GM12878 (cell line): Measurements from ENCODE around the gene NT5C1A. TPM values are rescaled to one million over a fixed set of nuclear protein-coding genes. Genes with fewer than 3 reads are reported as not detected.

ENCODE experiments used
- SP1 ChIP-seq: IDR thresholded peaks from one replicate; pipeline ENCODE4 v1.6.1; 2011; ENCODE audit warnings: low read depth, low read length
- polyA plus RNA-seq, 11 experiments: library from polyadenylated mRNA; depleted of rRNA in 4 of 11; unstranded in 6 of 11; stranded (reverse) in 5 of 11; fragments of >200 nt; fragmentation: Nextera tagmentation in 4 of 11; fragmentation: Illumina TruSeq in 1 of 11; extraction: Ambion mirVana in 4 of 11; extraction: Trizol in 1 of 11; gene quantifications; 1 replicate in 1 of 11; 2 replicates in 10 of 11; pipeline versions ENCODE4 v1.2.1 to v1.2.3, GENCODE V29; 2011 to 2016; ENCODE audit warnings: inconsistent platforms in 2 of 11, missing spikeins in 2 of 11, low read depth in 1 of 11
- total RNA-seq, 4 experiments: library from RNA; depleted of rRNA in 3 of 4; stranded (reverse); fragments of >200 nt in 3 of 4; fragmentation: Illumina TruSeq in 1 of 4; extraction: Trizol in 1 of 4; gene quantifications; 2 replicates each; pipeline versions ENCODE4 v1.2.1 to v1.2.3, GENCODE V29; 2013 to 2021

Gene NT5C1A
- total and polyA plus RNA-seq, 10 of the 15 experiments (the other 5 are each of a cell fraction or from before 2014, with no cell fraction given) = 0.05 to 0.77 (median 0.22) TPM; not detected in 1

DNA sequence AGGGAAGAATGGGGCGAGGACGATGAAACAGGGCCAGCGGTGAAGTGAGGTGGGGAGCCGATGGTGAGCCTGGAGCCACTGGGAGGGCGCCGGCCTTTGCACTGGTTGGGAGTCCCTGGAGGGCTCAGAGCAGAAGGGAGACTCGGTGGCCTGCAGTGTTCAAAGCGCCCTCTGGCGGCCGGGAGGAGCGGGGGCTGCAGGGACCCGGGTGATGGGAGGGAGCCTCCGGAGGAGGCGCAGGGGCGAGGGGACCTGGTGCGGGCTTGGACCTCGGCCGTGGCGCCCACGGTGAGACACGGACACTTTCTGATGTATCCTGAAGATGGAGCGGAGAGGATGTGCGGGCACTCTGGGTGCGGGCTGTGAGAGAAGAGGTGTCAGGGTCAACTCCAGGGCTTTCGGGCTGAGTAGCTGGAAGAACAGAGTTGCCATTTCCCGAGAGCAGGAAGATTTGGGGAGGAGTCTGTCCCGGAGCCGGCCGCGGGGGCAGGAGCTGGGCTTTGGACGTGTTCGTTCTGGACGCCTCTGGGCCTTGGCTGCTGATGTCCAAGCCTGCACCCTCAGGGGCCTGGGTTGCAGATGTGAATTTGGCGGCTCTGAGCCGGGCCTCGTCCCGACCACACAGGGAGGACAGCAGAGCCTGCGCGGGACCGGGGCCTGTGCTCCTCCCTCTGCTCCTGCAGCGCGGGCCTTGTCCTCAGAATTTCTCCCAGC is 62.1 kb downstream of the NT5C1A start (continued):
- no peak for TF ChIP-seq SP1

Other genes starting within 250 kb of the NT5C1A start
Only the 7 nearest of the 9 such genes appear.
- gene BMP8A, start 180.5 kb downstream of the NT5C1A start, total RNA-seq (2014; rRNA removed) = 0.22 TPM in 1 of 2 replicates, not detected in the other
- not detected in 2 replicates for gene BMP8A, start 180.5 kb downstream of the NT5C1A start, total RNA-seq (2014; rRNA removed; fragmentation: Illumina TruSeq; extraction: Trizol)
- not detected in 2 replicates for gene BMP8A, start 180.5 kb downstream of the NT5C1A start, total RNA-seq (2021)
- not detected in 2 replicates for gene BMP8A, start 180.5 kb downstream of the NT5C1A start, polyA plus RNA-seq (2011; rRNA removed)
- not detected in 2 replicates for gene BMP8A, start 180.5 kb downstream of the NT5C1A start, polyA plus RNA-seq (2014; fragmentation: Illumina TruSeq; extraction: Trizol)
- gene BMP8A, start 180.5 kb downstream of the NT5C1A start, polyA plus RNA-seq (2014; fragmentation: Nextera tagmentation; extraction: Ambion mirVana) = not detected
- 0.06 TPM in 1 of 2 replicates, not detected in the other for gene BMP8A, start 180.5 kb downstream of the NT5C1A start, polyA plus RNA-seq (2014; rRNA removed)
- gene BMP8A, start 180.5 kb downstream of the NT5C1A start, polyA plus RNA-seq (2016; fragmentation: Nextera tagmentation; extraction: Ambion mirVana) = not detected
- 149 and 153 TPM in 2 replicates for gene PABPC4, start 95.3 kb downstream of the NT5C1A start, total RNA-seq (2014; rRNA removed)
- 117 and 120 TPM in 2 replicates for gene PABPC4, start 95.3 kb downstream of the NT5C1A start, total RNA-seq (2014; rRNA removed; fragmentation: Illumina TruSeq; extraction: Trizol)
- gene PABPC4, start 95.3 kb downstream of the NT5C1A start, total RNA-seq (2021) = 323 and 347 TPM in 2 replicates
- 123 and 126 TPM in 2 replicates for gene PABPC4, start 95.3 kb downstream of the NT5C1A start, polyA plus RNA-seq (2011; rRNA removed)
- gene PABPC4, start 95.3 kb downstream of the NT5C1A start, polyA plus RNA-seq (2014; fragmentation: Illumina TruSeq; extraction: Trizol) = 229 and 320 TPM in 2 replicates
- 10 to 100 TPM; 61.4 to 98.9 TPM for gene PABPC4, start 95.3 kb downstream of the NT5C1A start, polyA plus RNA-seq (2014; fragmentation: Nextera tagmentation; extraction: Ambion mirVana)
- 157 and 163 TPM in 2 replicates for gene PABPC4, start 95.3 kb downstream of the NT5C1A start, polyA plus RNA-seq (2014; rRNA removed)
- 10 to 100 TPM; 76.1 to 92.6 TPM for gene PABPC4, start 95.3 kb downstream of the NT5C1A start, polyA plus RNA-seq (2016; fragmentation: Nextera tagmentation; extraction: Ambion mirVana)
- gene HEYL, start 32.5 kb downstream of the NT5C1A start, total RNA-seq (2014; rRNA removed) = under 0.01 TPM in 1 of 2 replicates, not detected in the other
- gene HEYL, start 32.5 kb downstream of the NT5C1A start, total RNA-seq (2014; rRNA removed; fragmentation: Illumina TruSeq; extraction: Trizol) = not detected in 2 replicates
- gene HEYL, start 32.5 kb downstream of the NT5C1A start, total RNA-seq (2021) = 0.08 TPM in 1 of 2 replicates, not detected in the other
- gene HEYL, start 32.5 kb downstream of the NT5C1A start, polyA plus RNA-seq (2011; rRNA removed) = not detected in 2 replicates
- gene HEYL, start 32.5 kb downstream of the NT5C1A start, polyA plus RNA-seq (2014; fragmentation: Illumina TruSeq; extraction: Trizol) = 0.04 TPM in 1 of 2 replicates, not detected in the other
- not detected for gene HEYL, start 32.5 kb downstream of the NT5C1A start, polyA plus RNA-seq (2014; fragmentation: Nextera tagmentation; extraction: Ambion mirVana)
- not detected in 2 replicates for gene HEYL, start 32.5 kb downstream of the NT5C1A start, polyA plus RNA-seq (2014; rRNA removed)
- not detected for gene HEYL, start 32.5 kb downstream of the NT5C1A start, polyA plus RNA-seq (2016; fragmentation: Nextera tagmentation; extraction: Ambion mirVana)
- 0.06 TPM in 1 of 2 replicates, not detected in the other for gene HPCAL4, start 19.3 kb upstream of the NT5C1A start, total RNA-seq (2014; rRNA removed)
- gene HPCAL4, start 19.3 kb upstream of the NT5C1A start, total RNA-seq (2014; rRNA removed; fragmentation: Illumina TruSeq; extraction: Trizol) = 0.05 TPM in 1 of 2 replicates, not detected in the other
- 0.05 and 0.16 TPM in 2 replicates for gene HPCAL4, start 19.3 kb upstream of the NT5C1A start, total RNA-seq (2021)
- 0.07 and 0.18 TPM in 2 replicates for gene HPCAL4, start 19.3 kb upstream of the NT5C1A start, polyA plus RNA-seq (2011; rRNA removed)
- 0.06 and 0.13 TPM in 2 replicates for gene HPCAL4, start 19.3 kb upstream of the NT5C1A start, polyA plus RNA-seq (2014; fragmentation: Illumina TruSeq; extraction: Trizol)
- gene HPCAL4, start 19.3 kb upstream of the NT5C1A start, polyA plus RNA-seq (2014; fragmentation: Nextera tagmentation; extraction: Ambion mirVana) = not detected
- gene HPCAL4, start 19.3 kb upstream of the NT5C1A start, polyA plus RNA-seq (2014; rRNA removed) = 0.08 TPM in 1 of 2 replicates, not detected in the other
- gene HPCAL4, start 19.3 kb upstream of the NT5C1A start, polyA plus RNA-seq (2016; fragmentation: Nextera tagmentation; extraction: Ambion mirVana) = not detected
- 36.6 and 39.6 TPM in 2 replicates for gene PPIE, start 66.8 kb upstream of the NT5C1A start, total RNA-seq (2014; rRNA removed)
- gene PPIE, start 66.8 kb upstream of the NT5C1A start, total RNA-seq (2014; rRNA removed; fragmentation: Illumina TruSeq; extraction: Trizol) = 46.6 and 48.0 TPM in 2 replicates
- gene PPIE, start 66.8 kb upstream of the NT5C1A start, total RNA-seq (2021) = 46.5 and 48.1 TPM in 2 replicates
- 77.8 and 81.1 TPM in 2 replicates for gene PPIE, start 66.8 kb upstream of the NT5C1A start, polyA plus RNA-seq (2011; rRNA removed)
- gene PPIE, start 66.8 kb upstream of the NT5C1A start, polyA plus RNA-seq (2014; fragmentation: Illumina TruSeq; extraction: Trizol) = 53.4 and 58.7 TPM in 2 replicates
- 100 to 1,000 TPM; 130 to 163 TPM for gene PPIE, start 66.8 kb upstream of the NT5C1A start, polyA plus RNA-seq (2014; fragmentation: Nextera tagmentation; extraction: Ambion mirVana)
- gene PPIE, start 66.8 kb upstream of the NT5C1A start, polyA plus RNA-seq (2014; rRNA removed) = 54.7 and 66.1 TPM in 2 replicates
- 10 to 100 TPM; 74.1 to 78.7 TPM for gene PPIE, start 66.8 kb upstream of the NT5C1A start, polyA plus RNA-seq (2016; fragmentation: Nextera tagmentation; extraction: Ambion mirVana)
- 0.79 and 1.1 TPM in 2 replicates for gene OXCT2, start 99.2 kb upstream of the NT5C1A start, total RNA-seq (2014; rRNA removed)
- gene OXCT2, start 99.2 kb upstream of the NT5C1A start, total RNA-seq (2014; rRNA removed; fragmentation: Illumina TruSeq; extraction: Trizol) = 0.69 and 1.0 TPM in 2 replicates
- gene OXCT2, start 99.2 kb upstream of the NT5C1A start, total RNA-seq (2021) = 0.98 and 1.9 TPM in 2 replicates
- gene OXCT2, start 99.2 kb upstream of the NT5C1A start, polyA plus RNA-seq (2011; rRNA removed) = 0.29 and 0.39 TPM in 2 replicates
- 0.13 and 0.57 TPM in 2 replicates for gene OXCT2, start 99.2 kb upstream of the NT5C1A start, polyA plus RNA-seq (2014; fragmentation: Illumina TruSeq; extraction: Trizol)
- gene OXCT2, start 99.2 kb upstream of the NT5C1A start, polyA plus RNA-seq (2014; fragmentation: Nextera tagmentation; extraction: Ambion mirVana) = under 1 TPM; 0.06 to 0.31 TPM
- 1.7 and 1.8 TPM in 2 replicates for gene OXCT2, start 99.2 kb upstream of the NT5C1A start, polyA plus RNA-seq (2014; rRNA removed)
- under 1 TPM; 0.40 to 0.60 TPM for gene OXCT2, start 99.2 kb upstream of the NT5C1A start, polyA plus RNA-seq (2016; fragmentation: Nextera tagmentation; extraction: Ambion mirVana)
- 0.71 and 1.2 TPM in 2 replicates for gene BMP8B, start 116.8 kb upstream of the NT5C1A start, total RNA-seq (2014; rRNA removed)
- 0.37 and 0.49 TPM in 2 replicates for gene BMP8B, start 116.8 kb upstream of the NT5C1A start, total RNA-seq (2014; rRNA removed; fragmentation: Illumina TruSeq; extraction: Trizol)
- 1.2 TPM in 2 replicates for gene BMP8B, start 116.8 kb upstream of the NT5C1A start, total RNA-seq (2021)
- 0.55 and 0.56 TPM in 2 replicates for gene BMP8B, start 116.8 kb upstream of the NT5C1A start, polyA plus RNA-seq (2011; rRNA removed)
- gene BMP8B, start 116.8 kb upstream of the NT5C1A start, polyA plus RNA-seq (2014; fragmentation: Illumina TruSeq; extraction: Trizol) = 1.00 and 1.0 TPM in 2 replicates
- gene BMP8B, start 116.8 kb upstream of the NT5C1A start, polyA plus RNA-seq (2014; fragmentation: Nextera tagmentation; extraction: Ambion mirVana) = under 1 TPM; 0.23 to 0.37 TPM
- 1.00 and 1.0 TPM in 2 replicates for gene BMP8B, start 116.8 kb upstream of the NT5C1A start, polyA plus RNA-seq (2014; rRNA removed)
- under 1 TPM; 0.09 to 0.23 TPM for gene BMP8B, start 116.8 kb upstream of the NT5C1A start, polyA plus RNA-seq (2016; fragmentation: Nextera tagmentation; extraction: Ambion mirVana)